NCI-H146 treated with DMSO at 0.1 percent for 48 hours (cell line): ENCODE data around the gene RPP25L.

Experiments
- DNase-seq: peaks from one replicate; lab custom pipeline; 2025; ENCODE audit not compliant: unreplicated experiment; lab: John Stamatoyannopoulos, UW

Gene RPP25L

GRCh38 chr9:34612788-34613390 lies 992 bp upstream of the RPP25L start:
- peak; percentile 70 for DNase-seq

GRCh38 chr9:34611251-34611810 lies 566 bp downstream of the RPP25L start:
- no peak for DNase-seq

DNA sequence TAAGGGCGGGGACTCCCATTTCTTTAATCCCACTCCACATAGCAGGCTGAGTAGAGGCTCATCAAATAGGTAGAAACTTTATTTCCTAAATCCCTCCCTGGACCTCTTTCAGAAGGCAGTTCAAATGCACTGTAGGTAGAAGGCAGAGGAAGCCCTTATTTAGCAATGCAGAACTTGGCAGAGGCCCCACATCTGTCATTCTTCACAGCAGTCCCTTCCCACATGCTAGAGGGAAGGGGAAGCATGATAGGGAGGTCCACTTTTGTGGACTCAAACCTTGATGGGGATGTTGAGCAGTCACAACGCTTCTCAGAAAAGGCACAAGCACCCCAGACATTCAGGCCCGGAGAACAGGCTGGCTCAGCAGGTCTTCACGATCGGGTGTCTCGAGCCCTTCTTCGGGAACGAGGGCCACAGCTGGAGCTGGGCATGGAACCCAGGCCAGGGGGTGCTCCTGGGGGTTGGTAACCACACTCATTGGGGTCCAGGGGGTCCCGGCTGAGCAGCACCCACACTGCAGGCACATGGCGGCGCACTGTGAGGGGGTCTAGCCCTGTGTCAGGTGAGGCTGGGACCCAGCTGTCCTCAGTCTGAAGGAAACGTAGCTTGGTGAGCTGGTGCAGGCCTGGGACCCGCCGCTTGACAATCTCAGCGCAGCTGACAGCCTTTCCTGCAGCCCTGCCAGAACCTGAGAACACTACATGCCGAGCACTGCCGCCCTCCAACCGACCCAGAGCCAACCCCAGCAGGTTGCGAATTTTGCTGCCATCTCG lies 1.3 kb downstream of the RPP25L start:
- DNase-seq = no peak

- DNase-seq = no peak
These were observed 4.6 kb downstream of the RPP25L start for GRCh38 chr9:34607331-34607730.

DNA sequence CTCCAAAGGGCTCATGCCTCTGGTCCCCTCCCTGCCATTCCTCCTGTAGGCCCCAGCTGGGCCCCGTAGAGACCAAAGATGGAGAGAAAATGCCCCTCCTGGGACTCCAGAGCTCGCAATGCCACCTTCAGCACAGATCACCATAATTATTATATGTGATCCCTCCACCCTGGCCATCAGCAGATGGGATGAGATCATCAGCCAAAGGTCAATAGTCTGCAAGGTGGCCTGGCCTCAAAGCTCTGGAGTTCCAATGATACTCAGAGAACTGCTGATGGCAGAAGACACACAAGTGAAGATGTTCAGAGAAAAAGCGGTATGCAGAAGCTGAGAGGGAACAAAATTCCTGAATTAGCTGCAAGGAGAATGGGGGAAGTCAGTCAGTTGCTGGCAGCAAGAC lies 5.0 kb downstream of the RPP25L start:
- DNase-seq = peak; percentile 25

DNA sequence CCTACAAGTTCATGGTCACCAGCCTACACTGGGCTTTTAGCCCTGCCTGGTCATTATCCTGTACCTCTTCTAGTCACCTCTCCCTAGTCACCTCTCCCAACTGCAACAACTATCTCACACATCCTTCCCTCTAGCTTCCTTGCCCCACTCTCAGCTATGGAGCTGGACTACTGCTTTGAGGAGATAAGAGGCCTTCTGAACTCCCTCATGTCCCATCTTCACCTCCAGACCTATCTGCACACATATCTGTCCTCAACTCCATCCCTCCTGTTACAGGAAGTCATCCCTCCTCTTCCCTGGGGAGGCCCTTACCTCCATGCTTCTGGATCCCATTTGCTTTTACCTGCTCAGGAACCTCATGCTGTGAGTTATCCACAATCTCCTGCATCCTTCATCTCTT lies 5.7 kb downstream of the RPP25L start:
- DNase-seq = no peak

DNA sequence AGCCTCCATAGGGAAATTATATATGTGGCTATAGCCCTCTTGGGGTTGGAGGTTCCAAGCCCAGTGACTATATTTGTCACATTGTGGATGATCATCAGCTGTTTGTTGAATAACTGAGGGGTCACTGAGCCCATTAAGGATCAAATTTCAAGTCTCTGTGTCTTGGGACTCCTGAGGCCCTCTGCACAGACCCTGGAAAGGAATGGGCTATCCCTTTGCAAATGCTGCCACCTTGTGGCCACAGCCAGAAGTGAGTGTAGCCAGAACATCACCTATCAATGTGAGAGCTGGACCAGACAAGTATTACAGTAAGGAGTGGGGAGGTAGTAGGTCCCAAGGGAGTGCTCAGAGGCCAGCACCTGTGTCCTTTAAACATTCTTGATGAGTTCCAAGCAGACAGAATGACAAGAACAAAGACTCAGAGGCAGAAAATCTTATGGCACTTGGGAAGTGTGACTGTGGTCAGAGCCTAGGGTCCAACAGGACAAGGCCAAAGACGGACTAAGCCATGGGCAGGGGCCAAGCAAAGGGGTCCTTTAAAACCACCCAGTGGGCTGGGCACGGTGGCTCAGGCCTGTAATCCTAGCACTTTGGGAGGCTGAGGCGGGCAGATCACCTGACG lies 8.2 kb downstream of the RPP25L start:
- DNase-seq = peak; percentile 56

DNA sequence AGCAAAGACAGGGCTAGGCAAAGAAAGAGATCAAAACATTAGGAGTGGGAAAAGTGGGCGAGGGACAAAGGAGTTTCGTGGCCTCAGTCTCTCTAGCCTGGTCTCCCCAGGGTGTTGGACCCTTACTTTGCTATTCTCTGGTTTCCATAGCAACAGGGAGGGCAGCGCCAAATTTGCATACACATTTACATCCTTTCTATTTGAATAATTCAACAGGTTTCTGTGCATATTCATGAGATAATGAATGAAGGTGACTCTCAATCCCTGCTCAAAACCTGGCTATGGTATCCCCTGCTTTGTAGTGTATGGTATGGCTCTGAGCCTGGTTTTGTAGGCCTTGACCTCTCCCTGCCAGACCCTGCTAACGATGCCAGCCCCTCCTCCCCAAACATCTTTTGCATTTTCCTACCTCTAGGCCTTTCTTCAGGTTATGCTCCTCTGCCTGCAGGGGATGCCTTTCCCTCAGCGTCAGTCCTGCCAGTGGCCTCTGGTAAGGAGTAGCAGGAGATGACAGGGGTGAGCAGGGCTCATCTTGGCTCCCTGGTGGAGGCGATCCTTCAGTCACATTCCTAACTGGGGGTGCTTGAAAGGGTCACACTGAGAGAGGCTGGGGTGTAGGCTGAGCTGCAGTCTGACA lies 9.8 kb downstream of the RPP25L start:
- DNase-seq = no peak

DNA sequence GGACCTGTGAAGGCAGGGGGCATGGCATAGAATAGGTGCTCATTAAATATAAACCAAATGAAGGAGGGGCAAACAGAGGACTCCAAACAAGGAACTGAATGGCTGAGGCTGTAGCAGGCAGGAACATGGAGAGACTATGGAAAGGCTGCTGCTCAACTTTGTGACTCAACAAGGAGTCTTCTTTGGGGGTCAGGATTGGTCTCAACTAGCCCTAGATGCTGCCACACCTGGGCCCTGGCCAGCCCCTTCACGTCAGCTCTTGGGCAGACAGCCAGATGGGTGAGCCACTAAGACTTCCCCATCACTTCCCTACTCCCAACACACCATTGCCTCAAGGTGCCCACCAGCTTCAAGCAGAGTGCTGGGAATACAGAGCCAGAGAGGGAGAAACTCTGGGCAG lies 11.0 kb downstream of the RPP25L start:
- no peak for DNase-seq

GRCh38 chr9:34599546-34599945 lies 12.4 kb downstream of the RPP25L start:
- no peak for DNase-seq

DNA sequence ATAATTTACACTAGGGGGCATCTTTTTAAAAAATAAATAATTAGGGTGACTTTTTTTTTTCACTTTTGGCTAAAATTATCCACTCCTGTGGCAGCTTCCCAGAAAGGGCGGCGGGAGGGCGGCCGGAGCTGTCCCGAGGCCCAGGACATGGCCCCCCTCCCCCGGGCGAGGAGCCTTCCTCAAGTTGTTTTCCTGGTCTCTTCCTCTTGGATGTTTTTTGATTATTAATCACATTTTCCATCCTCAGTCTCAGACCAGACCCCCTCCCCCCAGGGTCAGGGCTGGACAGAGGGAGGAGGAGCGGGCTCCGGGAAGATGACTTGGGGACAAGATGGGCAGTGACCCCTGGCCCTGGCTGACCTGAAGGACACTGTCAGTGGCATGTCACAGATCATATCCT lies 17.7 kb downstream of the RPP25L start:
- DNase-seq = no peak

GRCh38 chr9:34592895-34593601 lies 18.8 kb downstream of the RPP25L start:
- peak; percentile 17 for DNase-seq

GRCh38 chr9:34591917-34592866 lies 19.7 kb downstream of the RPP25L start:
- DNase-seq = no peak

GRCh38 chr9:34591248-34591916 lies 20.5 kb downstream of the RPP25L start:
- DNase-seq = peak; percentile 44

DNA sequence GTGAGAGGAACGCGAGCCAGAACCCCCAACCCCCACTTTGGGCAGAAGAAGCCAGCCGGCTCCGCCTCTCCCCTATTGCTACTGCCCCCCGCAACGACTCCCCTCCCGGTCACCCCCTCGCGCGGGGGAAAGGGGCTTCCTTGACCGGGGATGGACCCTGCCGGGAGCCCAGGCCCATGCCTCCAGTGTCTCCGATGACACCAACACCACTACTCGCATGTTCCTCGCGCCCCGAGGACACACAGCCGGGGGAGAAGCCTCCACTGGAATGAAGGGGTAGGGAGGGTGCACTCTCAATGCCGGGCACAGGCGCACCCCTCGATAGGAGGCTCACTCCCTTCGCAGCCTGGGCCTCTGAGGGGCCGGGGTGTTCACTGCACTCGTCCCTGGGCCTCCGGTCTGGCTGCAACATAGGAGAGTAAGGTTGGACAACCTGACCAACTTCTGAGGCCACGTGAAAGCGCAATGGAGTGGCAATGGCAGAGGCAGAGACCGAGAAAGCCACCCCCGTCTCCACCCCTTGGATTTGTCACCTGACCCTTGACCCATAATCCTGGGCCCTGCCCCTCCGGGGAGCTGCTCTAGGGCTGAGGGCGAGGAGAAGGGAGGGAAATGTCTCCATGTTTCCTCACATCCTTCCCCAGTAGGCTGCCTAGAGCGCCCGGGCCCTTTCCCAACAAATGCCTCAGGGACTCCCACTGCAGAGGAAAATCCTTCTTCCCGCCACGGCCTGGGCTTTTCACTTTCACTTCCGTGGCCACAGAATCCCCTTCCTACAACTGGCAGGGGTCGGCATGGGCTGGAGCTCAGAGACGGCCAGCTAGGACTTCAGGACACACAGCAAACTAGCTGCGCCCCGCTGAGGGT lies 21.3 kb downstream of the RPP25L start:
- no peak for DNase-seq

GRCh38 chr9:34589636-34590380 lies 22.1 kb downstream of the RPP25L start, which contains the start of gene CNTFR:
Gene CNTFR, minus strand, starts transcription at chr9:34589724. Its CDS starts 20,743 bp downstream, at chr9:34568981.
- DNase-seq = peak; percentile 28
